GM12872 (cell line): Measurements from ENCODE around the gene CAD.

ENCODE experiments used
- CTCF ChIP-seq: IDR thresholded peaks from 3 replicates; pipeline ENCODE4 v1.5.1; 2011; ENCODE audit warnings: low read depth, mild to moderate bottlenecking, low read length, moderate library complexity; ENCODE audit not compliant: insufficient read depth

The CAD gene

GRCh38 chr2:27225526-27225925 lies 8.4 kb downstream of the CAD start:
- TF ChIP-seq CTCF, result no peak

GRCh38 chr2:27227501-27227900 lies 10.3 kb downstream of the CAD start:
- no peak for TF ChIP-seq CTCF

- TF ChIP-seq CTCF, result no peak
Observed at GRCh38 chr2:27231921-27232320, 14.8 kb downstream of the CAD start.

- no peak for TF ChIP-seq CTCF
Observed at GRCh38 chr2:27233341-27233740, 16.2 kb downstream of the CAD start.

- no peak for TF ChIP-seq CTCF
Observed at GRCh38 chr2:27236136-27236535, 19.0 kb downstream of the CAD start.

- TF ChIP-seq CTCF, result no peak
Observed at GRCh38 chr2:27236626-27237025, 19.5 kb downstream of the CAD start.

- no peak for TF ChIP-seq CTCF
Observed at GRCh38 chr2:27237341-27237945, 20.3 kb downstream of the CAD start.
